Left hindlimb (tissue), 1 donor: ENCODE measurements around the gene ZNF420.
"Not testable (repeated sequence)": the region's sequence is repeated elsewhere in the genome, so short reads cannot be mapped to it uniquely, and the experiment has no call there.

ENCODE experiments used
- DNase-seq: peaks from one replicate; pipeline ENCODE4 v3.0.0-alpha.2; 2018

The ZNF420 gene

GRCh38 chr19:37077934-37078716 lies at the start of gene ZNF420:
Gene ZNF420 (plus strand): TSS chr19:37078433. CDS start chr19:37089119, 10,686 bp downstream.
- DNase-seq: peak; percentile 96

DNA sequence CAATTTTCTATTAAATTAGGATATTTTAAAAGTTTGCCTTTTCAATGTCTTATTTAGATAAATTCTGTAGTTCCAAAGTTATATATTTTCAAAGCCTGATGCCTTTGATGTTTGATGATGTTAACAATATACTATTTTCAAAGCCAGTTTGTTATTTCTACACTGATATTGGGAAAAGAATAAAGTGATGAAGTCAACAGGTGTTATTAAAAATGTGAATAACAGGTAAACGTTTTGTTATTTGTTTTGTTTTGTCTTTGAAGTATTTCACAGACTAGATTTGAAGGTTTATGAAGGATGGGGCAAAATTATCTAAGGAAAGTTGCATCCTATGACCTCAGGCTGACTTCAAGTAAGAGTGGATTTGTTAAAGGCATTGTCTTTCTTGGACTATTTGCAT lies 33.1 kb upstream of the ZNF420 start:
- DNase-seq: no peak

DNA sequence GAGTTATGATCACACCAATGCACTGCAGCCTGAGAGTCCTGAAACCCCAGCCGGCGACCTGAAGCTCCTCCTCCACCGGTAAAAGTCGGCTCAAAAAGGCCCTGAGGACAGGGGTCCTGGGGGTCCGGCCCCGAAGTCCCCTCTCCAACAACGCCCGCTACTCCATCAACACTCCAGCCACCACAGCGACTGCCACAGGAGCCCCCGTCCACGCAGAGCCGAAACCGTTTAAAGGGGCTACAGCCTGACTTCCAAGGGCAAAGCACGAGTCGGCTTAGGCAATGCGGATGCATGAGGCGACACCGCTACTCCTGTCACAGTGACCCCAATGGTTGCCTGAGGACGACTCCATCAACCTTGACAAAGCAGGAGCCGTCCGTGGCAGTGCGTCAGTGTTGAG lies 22.9 kb upstream of the ZNF420 start:
- DNase-seq: no peak

- no peak for DNase-seq
Observed at GRCh38 chr19:37056776-37057175, 21.5 kb upstream of the ZNF420 start.

DNA sequence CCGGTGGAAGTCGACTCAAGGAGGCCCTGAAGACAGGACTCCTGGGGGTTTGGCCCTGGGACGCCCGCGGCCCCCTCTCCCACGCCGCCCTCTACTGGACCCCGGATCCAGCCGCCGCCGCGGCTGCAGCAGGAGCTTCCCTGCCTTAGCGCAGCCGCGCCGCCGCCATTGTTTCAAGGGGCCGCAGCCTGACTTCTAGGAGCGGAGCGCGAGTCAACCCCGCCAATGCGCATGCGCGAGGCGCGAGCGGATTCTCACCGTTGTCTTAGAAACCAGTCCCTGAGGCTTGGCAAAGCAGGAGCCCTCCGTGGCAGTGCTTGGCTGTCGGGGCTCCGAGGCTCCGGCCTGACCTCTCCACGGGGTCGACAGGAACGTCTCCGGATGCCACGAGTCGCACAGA lies 19.1 kb upstream of the ZNF420 start:
- DNase-seq: no peak

DNA sequence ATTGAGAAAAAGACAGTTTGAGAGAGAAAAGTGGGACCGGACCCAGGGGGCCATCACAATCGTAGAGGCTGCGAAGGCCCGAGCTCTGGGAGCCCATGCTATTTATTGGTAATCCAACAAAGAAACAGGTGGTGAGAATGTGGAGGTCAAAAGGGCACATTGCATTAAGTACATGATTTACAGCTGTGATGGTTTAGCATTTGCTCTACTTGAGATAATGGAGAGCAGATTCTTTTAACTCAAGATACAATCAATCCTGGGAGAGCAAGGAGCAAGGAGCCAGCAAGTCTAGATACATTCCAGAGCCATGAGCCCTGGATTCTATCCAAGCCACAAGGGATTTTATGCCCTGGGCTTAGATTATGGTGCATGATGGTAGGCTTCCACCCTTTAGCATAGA lies 13.3 kb upstream of the ZNF420 start:
- DNase-seq: not testable (repeated sequence)

GRCh38 chr19:37074111-37074510 lies 4.1 kb upstream of the ZNF420 start:
- no peak for DNase-seq

DNA sequence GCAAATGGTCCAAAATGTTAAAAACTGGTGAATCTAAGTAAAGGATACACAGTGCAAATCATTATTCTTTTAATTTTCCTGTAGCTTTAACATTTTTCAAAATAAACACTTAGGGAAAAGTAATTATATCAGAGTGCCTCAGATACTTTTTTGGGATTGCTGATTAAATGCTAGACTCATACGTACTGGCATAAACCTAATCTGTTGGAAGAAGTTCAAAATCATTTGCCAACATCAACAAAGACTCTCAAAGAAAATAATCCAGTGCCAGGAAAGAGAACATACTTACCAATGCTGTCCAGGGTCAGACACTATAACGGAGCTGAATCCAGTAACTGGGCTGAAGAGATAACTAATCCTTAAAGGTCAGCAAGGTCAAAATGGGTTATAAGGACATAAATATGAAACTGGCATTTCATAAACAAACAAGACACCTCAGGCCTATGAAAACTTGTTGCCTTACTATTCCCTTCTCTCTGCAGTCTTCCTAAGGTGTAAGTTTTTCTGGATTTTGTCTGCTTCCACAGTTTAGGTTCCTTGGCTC lies 3.3 kb upstream of the ZNF420 start:
- DNase-seq: no peak

DNA sequence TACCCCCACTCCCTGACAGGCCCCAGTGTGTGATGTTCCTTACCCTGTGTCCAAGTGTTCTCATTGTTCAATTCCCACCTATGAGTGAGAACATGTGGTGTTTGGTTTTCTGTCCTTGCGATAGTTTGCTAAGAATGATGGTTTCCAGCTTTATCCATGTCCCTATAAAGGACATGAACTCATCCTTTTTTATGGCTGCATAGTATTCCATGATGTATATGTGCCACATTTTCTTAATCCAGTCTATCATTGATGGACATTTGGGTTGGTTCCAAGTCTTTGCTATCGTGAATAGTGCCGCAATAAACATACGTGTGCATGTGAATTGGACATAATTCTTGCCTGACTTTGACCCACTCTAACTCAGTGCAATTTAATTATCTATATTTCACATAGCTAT lies 1.7 kb upstream of the ZNF420 start:
- not testable (repeated sequence) for DNase-seq

- no peak for DNase-seq
Observed at GRCh38 chr19:37077501-37077933, 716 bp upstream of the ZNF420 start.

GRCh38 chr19:37078717-37079032 lies 442 bp downstream of the ZNF420 start:
- no peak for DNase-seq

DNA sequence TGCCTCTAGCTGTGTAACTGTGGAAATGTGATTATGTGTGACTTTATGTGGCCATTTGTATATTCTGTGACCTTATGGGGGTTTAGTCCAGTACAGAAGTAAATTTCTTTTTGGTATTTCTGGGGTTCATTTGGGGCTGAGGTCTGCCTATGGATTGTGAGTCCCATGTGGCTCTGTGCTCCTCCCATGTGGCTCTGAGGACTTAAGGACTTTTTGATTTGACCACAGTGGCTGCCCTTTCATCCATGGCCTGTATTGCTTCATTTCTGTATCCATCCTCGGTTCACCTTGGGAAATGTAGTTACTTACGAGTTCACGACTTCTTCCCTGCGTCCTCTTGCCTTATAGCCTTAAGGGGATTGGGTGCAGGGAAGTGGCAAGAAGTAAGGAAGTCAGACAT lies 1.0 kb downstream of the ZNF420 start:
- no peak for DNase-seq

DNA sequence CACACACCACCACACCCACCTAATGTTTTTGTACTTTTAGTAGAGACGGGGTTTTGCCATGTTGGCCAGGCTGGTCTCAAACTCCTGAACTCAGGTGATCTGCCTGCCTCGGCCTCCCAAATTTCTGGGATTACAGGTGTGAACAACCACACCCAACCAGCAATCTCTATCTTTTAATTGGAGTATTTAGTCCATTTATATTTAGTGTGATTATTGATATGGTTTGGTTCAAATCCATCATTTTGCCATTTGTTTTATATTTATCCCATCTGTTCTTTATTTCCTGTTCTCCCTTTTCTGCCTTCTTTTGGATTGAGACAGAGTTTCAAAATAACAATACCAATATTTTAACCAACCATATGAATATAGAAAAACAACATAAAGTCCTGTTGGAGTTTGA lies 4.1 kb downstream of the ZNF420 start:
- DNase-seq: no peak

GRCh38 chr19:37087110-37087509 lies 8.9 kb downstream of the ZNF420 start:
- no peak for DNase-seq

DNA sequence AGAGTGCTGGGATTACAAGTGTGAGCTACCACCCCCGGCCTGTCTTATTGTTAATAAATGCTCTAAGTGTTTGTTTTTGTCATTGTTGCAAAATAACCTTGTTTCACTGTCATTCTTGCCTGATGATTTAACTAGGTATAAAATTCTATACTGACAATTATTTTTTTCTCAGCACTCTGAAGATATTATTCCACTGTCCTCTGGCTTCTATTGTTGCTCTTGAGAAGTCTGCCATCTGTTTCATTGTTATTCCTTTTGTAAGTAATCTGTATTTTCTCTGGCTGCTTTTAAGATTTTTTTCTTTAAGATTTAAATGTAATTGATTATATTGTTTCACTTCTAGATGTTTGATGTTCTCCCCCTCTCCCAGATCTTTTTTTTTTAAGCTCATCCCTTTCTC lies 17.6 kb downstream of the ZNF420 start:
- DNase-seq: no peak

DNA sequence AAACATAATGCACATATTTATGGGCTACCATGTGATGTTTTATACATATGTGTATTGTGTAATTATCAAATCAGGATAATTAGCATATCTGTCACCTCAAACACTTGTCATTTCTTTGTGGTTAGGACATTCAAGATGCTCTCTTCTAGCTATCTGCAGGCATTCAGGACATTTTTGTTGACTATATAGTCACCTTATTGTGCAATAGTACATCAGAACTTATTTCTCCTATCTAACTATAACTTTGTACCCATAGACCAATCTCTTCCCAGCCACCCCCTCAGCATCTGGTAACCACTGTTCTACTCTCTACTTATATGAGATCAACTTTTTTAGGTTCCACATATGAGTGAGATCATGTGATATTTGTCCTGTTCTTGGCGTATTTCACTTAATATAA lies 20.3 kb downstream of the ZNF420 start:
- no peak for DNase-seq

GRCh38 chr19:37104135-37104534 lies 25.9 kb downstream of the ZNF420 start:
- DNase-seq: not testable (repeated sequence)

DNA sequence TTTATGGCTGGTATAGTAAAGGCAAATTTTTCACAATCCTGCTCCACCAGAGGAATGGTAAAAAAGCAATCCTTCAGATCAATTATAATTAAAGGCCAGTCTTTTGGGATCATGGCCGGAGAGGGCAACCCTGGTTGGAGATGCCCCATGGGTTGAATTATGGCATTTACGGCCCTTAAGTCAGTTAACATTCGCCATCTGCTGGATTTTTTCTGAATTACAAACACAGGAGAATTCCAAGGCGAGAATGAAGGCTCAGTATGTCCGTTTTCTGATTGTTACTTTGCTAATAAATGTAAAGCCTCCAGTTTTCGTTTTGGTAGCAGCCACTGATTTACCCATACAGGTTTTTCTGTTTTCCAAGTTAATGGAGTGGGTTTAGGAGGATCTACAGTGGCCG lies 33.5 kb downstream of the ZNF420 start:
- not testable (repeated sequence) for DNase-seq

DNA sequence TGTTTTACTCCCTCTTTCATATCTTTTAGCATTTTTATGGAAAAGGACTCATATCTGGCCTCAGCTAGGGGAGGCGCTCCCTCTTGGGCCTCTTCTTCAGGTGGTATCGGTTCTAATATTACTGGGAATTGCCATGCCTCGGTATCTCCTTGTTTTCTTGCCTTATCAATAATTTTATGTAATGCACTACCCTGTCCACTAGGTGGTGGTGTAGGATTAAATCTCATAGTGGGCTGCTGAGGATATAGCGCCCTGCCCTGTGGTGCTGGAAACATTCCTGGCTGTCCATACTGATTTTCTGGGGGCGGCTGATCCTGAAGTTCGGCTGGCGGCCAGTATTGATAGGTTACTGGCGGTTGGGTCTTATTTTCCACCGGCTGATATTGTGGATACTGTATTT lies 35.8 kb downstream of the ZNF420 start:
- DNase-seq: no peak

DNA sequence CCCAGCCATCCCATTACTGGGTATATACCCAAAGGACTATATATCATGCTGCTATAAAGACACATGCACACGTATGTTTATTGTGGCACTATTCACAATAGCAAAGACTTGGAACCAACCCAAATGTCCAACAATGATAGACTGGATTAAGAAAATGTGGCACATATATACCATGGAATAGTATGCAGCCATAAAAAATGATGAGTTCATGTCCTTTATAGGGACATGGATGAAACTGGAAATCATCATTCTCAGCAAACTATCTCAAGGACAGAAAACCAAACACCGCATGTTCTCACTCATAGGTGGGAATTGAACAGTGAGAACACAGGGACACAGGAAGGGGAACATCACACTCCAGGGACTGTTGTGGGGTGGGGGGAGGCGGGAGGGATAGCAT lies 43.9 kb downstream of the ZNF420 start:
- not testable (repeated sequence) for DNase-seq

- no peak for DNase-seq
Observed at GRCh38 chr19:37127999-37128820, 50.0 kb downstream of the ZNF420 start.

GRCh38 chr19:37128821-37129177 lies 50.6 kb downstream of the ZNF420 start:
- DNase-seq: no peak

DNA sequence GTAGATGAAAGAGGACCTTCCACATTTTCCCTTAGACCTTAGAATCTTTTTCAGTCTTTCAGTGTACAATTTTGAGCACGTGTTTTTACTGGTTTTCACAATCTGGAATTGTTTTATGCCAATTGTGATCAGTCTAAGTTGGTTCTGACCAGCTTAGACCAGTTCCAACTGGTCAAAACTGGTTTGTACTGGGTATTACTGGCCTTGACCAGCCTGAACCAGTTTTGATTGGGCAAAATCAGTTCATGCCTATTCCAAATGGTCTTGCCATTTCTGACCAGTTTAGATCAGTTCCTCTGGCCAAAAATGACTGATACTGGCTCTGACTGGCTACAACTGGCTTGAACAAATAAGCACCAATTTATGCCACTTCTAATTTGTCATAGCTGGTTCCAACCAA lies 57.9 kb downstream of the ZNF420 start:
- DNase-seq: no peak

GRCh38 chr19:37148214-37148613 lies 70.0 kb downstream of the ZNF420 start:
- no peak for DNase-seq
